CD4-positive, alpha-beta T cell treated with Interleukin-4 for 4 hours (primary cell): ENCODE measurements around the gene OR1J4.
"Not testable (repeated sequence)": the region's sequence is repeated elsewhere in the genome, so short reads cannot be mapped to it uniquely, and the experiment has no call there.

Experiments used
- DNase-seq: peaks from one replicate; pipeline ENCODE4 v3.0.0-alpha.2; 2020

OR1J4 gene, protein sequence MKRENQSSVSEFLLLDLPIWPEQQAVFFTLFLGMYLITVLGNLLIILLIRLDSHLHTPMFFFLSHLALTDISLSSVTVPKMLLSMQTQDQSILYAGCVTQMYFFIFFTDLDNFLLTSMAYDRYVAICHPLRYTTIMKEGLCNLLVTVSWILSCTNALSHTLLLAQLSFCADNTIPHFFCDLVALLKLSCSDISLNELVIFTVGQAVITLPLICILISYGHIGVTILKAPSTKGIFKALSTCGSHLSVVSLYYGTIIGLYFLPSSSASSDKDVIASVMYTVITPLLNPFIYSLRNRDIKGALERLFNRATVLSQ

GRCh38 chr9:122518841-122519240 lies at the start of gene OR1J4:
OR1J4 (plus strand) TSS chr9:122519141; CDS start chr9:122519141, 0 bp downstream.
- no peak for DNase-seq

GRCh38 chr9:122474561-122474960 lies 44.4 kb upstream of the OR1J4 start:
- DNase-seq: no peak

- no peak for DNase-seq
Observed at GRCh38 chr9:122475717-122476116, 43.2 kb upstream of the OR1J4 start.

DNA sequence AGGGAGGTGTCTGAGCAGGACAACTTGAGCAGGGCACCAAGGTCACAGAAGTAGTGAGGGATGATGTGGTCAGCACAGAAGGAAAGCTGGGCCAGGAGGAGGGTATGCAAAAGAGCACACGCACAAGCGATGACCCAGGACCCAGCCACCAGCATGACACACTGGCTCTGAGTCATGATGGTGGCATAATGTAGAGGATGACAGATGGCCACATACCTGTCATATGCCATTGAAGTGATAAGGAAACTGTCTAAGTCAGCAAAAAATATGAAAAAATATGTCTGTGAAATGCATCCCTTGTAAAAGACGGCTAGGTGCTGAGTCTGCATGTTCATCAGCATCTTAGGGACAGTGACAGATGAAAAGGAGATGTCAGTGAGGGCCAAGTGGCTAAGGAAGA lies 41.6 kb upstream of the OR1J4 start:
- no peak for DNase-seq

DNA sequence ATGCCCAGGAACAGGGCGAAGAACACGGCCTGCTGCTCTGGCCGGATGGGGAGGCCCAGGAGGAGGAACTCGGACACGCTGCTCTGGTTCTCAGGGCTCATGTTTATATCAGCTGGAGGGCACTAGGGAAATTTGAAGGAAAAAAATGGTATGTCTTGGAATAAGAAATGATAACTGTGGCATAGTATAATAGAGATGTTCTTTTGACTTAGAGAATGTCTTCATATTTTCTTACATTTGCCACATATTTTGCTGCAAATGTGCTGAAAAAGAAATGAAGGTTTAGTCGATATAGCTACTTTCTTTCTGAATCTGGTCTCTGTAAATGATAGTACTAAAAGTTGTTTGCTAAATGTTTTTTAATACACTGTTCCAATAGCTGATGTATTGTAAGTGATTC lies 41.1 kb upstream of the OR1J4 start, which contains the start of gene OR1J1:
OR1J1 (minus strand) TSS at position 101 of the 400 bp plus-strand sequence; CDS start at position 101, 0 bp downstream.
- no peak for DNase-seq

- DNase-seq: no peak
Observed at GRCh38 chr9:122479062-122479461, 39.9 kb upstream of the OR1J4 start.

GRCh38 chr9:122498883-122499288 lies 20.1 kb upstream of the OR1J4 start:
- DNase-seq: peak; percentile 23

- no peak for DNase-seq
Observed at GRCh38 chr9:122506964-122507363, 12.0 kb upstream of the OR1J4 start.

DNA sequence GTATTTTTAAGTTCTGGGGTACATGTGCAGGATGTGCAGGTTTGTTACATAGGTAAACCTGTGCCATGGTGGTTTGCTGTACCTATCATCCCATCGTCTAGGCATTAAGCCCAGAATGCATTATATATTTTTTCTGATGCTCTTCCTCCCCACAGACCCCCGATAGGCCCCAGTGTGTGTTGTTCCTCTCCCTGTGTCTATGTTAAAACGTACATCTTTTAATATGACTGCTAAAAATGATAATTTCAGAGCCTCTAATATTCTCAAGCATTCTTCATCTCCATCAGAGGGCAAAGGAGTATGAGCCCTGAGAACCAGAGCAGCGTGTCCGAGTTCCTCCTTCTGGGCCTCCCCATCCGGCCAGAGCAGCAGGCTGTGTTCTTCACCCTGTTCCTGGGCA lies 8.4 kb upstream of the OR1J4 start, which contains the start of gene OR1J2:
OR1J2 (plus strand) TSS at position 301 of the 400 bp plus-strand sequence; CDS start at position 301, 0 bp downstream.
- no peak for DNase-seq

DNA sequence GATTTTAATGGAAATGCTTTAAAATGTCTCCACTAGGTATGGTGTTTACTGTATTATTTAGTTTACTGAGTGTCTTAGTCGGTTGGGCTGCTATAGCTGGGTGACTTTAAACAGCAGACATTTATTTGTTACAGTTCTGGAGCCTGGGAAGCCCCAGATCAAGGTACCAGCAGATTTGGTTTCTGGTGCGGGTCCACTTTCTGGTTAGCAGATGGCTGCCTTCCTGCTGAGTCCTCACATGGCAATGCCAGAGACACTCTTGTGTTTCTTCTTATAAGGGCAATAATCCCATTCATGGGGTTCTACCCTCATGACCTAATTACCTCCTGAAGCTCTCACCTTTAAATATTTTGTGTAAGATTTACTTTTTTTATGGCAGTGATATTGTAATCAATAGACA lies 715 bp upstream of the OR1J4 start:
- no peak for DNase-seq

DNA sequence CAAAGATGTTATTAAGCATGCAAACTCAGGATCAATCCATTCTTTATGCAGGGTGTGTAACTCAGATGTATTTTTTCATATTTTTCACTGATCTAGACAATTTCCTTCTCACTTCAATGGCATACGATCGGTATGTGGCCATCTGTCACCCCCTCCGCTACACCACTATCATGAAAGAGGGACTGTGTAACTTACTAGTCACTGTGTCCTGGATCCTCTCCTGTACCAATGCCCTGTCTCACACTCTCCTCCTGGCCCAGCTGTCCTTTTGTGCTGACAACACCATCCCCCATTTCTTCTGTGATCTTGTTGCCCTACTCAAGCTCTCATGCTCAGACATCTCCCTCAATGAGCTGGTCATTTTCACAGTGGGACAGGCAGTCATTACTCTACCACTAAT lies 435 bp downstream of the OR1J4 start:
- no peak for DNase-seq

DNA sequence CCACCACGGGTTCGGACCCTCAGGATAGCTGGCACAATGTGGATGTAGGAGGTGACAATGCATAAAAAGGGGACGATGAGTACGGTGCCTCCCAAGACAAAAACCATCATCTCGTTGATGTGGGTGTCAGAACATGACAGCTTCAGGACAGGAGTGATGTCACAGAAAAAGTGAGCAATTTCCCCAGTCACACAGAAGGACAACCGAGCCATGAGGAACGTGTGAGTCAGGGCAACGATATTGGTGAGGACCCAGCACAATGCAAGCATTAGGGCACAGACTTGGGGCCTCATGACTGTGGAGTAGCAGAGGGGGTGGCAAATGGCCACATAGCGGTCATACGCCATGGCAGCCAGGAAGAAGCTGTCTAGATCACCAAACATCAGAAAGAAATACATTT lies 7.7 kb downstream of the OR1J4 start:
- no peak for DNase-seq

GRCh38 chr9:122527193-122527592 lies 8.3 kb downstream of the OR1J4 start, which contains the start of gene OR1N1:
OR1N1 (minus strand) TSS chr9:122527293; CDS start chr9:122527293, 0 bp downstream.
- DNase-seq: no peak

GRCh38 chr9:122531157-122531556 lies 12.2 kb downstream of the OR1J4 start:
- DNase-seq: not testable (repeated sequence)

DNA sequence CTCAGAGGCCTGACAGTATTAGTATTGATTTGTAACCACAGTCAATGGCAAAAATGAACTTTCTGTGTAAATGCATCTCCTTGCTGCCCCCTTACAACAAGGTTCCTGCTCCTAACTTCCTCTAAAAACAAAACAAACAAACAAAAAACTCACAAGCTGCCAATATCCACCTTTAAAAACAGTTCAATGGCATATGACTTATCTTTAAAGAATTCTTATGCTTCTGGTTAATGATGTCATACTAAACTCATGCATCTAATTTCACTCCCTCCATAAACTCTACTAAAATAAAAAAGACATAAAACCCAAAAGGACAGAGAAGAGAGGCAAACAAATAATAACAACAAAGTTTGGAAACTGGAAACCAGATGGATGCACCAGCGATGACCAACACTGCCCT lies 17.2 kb downstream of the OR1J4 start:
- no peak for DNase-seq

DNA sequence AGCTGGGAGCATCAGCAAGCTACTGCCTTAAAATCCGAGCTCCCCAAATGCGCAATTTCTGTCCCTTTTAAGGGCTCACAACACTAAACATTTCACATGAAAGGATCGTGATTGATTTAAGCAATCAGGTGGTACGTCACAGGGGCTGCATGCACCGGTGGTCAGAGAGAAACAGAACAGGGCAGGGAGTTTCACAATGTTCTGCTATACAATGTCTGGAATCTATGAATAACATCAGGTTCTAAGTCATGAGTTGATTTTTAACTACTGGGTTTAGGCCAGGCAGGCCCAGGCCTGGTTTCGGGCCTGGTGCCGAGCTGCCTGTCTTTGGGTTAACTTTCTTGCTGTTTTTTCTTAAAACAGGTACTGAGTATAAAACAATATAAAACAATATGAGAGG lies 18.1 kb downstream of the OR1J4 start:
- DNase-seq: not testable (repeated sequence)

- DNase-seq: no peak
Observed at GRCh38 chr9:122538757-122539156, 19.8 kb downstream of the OR1J4 start.

DNA sequence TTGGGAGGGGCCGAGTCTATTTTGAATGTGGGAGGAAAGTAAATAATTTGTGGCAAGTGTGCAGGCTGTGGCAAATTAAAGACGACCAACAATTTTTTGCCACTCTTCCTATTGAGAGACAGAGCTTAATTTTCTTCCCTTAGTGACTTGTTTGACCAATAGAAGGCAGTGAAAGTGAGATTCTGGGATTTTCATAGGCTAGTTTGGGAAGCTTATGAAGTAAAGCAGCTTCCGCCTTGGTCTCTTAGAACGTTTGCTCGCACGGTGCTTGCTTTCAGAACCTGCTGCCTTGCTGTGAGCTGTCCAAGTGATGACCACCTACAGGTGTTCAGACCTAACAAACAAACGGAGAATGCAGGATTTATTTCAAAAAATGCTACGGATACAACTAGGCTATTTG lies 27.3 kb downstream of the OR1J4 start:
- no peak for DNase-seq

DNA sequence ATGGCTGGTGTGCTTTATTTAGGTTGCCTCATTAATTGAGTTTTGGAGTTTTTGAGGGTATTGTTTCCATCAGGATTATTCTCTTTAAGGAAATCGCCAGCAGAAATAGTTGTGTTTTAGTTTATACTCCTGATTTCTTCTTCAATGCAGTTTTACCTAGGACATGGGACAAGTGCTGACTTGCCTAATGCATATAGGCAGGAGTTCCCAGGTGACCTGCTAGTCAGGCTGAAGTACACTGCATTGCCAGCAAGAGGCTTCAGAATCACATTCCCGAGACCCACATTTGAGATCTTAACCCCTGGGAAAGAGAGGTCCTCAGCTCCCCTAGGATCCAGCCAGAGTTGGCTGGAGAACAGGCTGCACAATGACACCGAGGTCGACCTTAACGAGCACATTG lies 32.4 kb downstream of the OR1J4 start:
- DNase-seq: no peak

DNA sequence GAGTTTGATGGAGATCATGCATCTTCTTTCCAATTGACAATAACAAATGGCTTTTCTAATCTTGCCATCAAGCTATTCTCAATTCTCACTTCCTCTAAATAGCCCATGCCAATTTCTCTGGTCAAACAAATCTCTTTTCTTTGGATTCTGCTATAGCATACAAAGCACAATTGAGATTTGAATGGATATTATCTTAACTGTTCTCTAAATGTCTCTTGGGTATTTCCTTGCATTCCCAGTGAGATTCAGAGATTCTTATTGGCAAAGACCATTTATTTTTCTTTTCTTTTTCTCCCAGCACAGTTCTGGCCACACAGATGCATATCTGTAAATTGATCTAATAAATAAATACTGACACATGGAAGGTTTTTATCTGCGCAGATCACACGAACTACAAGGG lies 33.9 kb downstream of the OR1J4 start, which contains the start of gene OR1N2:
OR1N2 (plus strand) TSS at position 301 of the 400 bp plus-strand sequence. CDS start 100 bp downstream, outside the sequence.
- no peak for DNase-seq

DNA sequence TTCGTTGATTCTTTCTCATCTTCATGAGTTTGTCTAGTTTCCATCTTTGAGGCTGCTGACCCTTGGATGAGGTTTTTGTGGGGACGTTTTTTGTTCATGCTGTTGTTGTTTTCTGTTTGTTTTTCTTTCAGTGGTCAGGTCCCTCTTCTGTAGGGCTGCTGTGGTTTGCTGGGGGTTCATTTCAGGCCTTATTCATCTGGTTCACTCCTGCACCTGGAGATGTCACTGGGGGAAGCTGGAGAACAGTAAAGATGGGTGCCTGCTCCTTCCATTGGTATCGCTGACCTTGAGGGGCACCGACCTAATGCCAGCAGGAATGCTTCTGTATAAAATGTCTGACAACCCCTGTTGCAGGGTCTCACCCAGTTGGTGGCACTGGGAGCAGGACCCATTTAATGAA lies 42.5 kb downstream of the OR1J4 start:
- DNase-seq: no peak

DNA sequence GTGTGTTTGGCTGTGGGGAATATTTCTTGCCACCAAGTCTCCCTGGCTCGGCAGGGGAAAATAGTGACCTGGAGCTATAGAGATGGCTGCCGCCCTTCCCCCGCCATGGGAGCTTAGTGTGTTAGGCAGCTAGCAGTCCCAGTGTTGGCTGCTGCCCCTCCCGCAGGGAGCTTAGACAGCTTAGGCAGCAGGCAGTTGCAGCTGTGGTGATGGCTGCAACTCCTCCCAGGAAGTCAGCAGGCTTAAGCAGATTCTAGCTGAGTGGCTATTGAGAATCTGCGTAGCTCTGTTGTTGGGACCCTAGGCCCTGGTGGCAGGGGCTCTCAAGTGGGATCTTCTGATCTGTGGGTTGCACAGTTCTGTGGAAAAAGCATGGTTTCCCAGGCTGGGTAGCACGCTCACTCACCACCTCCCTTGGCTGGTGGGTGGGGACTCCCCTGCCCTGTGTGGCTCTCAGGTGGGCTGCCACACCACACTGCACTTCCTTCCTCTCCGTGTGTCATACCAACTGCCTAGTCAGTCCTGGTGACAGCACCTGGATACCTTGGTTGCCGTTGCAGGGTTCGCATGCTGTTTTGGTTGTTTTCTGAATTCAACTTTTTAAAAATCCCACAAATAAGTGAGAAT lies 43.3 kb downstream of the OR1J4 start:
- no peak for DNase-seq

DNA sequence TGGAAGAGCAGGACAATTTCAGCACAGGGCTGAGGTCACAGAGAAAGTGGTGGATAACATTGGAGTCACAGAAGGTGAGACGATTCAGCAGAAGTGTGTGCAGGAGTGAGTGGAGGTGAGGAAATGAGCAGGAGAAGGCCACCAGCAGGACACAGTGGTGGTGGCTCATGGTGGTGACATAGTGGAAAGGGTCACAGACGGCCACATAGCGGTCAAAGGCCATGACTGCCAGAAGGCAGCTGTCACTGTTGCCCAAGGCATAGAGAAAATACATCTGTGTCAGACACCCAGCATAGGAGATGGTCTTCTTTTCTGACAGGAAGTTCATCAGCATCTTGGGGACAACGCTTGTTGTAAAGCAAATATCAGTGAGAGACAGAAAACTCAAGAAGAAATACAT lies 49.0 kb downstream of the OR1J4 start:
- no peak for DNase-seq
